ENCODE results near the gene GTPBP4. TPM values are rescaled to one million over a fixed set of nuclear protein-coding genes. Genes with fewer than 3 reads are reported as not detected.

GTPBP4 gene
- total and polyA plus RNA-seq, 4 experiments from 2014 or later, result 22.7 to 47.0 (median 35.7) TPM

DNA sequence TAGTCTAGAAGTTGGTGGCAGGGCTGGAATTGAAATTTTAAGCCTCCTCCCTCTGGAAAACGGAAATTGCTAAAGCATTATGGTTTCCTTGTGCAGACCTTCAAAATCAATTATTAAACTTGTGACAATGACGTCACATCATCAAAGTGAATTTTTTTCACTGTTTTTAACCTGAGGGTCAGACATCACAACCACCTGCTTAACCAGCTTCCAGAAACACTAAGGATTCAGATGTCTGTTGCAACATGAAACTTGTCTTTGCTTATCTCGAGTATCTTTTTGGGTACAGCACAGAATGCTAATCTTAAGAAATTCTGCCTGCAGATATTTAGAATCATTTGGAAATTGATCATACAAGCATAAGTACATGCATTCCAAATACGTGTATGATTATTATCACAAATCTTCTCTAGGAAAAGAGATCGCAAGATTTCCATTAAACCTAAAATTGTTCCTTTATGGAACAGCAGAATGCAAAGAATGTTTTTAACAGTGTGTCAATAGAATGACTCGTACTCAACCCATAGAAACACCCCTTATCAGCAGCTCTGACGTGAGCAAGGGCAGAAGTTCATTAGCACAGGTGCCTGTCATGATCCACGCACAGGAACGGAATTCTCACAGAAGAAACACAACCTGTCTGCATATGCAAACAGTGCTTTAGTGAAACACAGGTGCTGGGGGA is 4.1 kb upstream of the GTPBP4 start:
- peaks cover 12% of the 10 kb centered on the region for H3K4me1 ChIP-seq (ENCODE audit: insufficient read depth, low read length)
- Mint-ChIP-seq H3K4me1 (peaks cover 7 to 25% (median 13%) of the 10 kb centered on the region in 4 donors), H3K27me3 (no peaks in the 10 kb centered on the region), H3K27ac (no peak overlapping the region), H3K36me3 (peaks cover 7 to 13% of the 10 kb centered on the region in 2 donors), H3K9me3 (peaks cover 0 to 19% (median 14%) of the 10 kb centered on the region in 8 donors), H3K4me3 (no peak overlapping the region)
- ChIA-PET POLR2A (ENCODE audit: partially characterized antibody) (interaction anchor here (1.1 kb wide), 1 partner anchor 34 kb away, joined by 3 read pairs; no protein-coding TSS in a partner anchor), CTCF (ENCODE audit: partially characterized antibody) (no interaction called here)
- H3K27ac ChIP-seq (ENCODE audit: low read depth, low read length), result no peak overlapping the region
- H3K4me3 ChIP-seq (ENCODE audit: low read length in 2 of 2), result no peak overlapping the region
- H3K9me3 ChIP-seq (ENCODE audit: control insufficient read depth in 1 of 2, low read length in 2 of 2), result peaks cover 0 to 4% of the 10 kb centered on the region in 2 donors
- H3K36me3 ChIP-seq (ENCODE audit: insufficient read depth, low read length), result no peaks in the 10 kb centered on the region
- intact Hi-C loops (cut with micrococcal nuclease), result no loop called here
- no peaks in the 10 kb centered on the region for H3K27me3 ChIP-seq (ENCODE audit: insufficient read depth, low read length)
- no peak for DNase-seq

DNA sequence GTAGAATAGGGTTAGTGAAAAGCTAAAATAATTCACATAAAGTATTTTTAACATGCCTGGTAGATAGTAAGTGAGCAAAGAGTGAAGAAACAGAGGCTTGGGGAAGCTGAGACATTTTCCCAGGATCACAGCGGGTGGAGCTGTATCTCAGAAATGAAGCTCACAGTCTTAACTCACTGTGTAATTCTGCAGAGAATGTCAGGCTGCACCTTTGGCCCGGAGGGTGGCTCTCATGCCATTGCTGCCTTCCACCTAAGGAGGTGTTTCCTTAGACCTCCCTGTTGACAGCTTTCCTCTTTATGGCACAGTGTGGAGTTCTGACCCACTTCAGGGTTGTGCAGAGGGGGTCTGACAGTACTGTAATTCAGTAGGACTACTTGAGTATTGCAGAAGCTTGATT is 2.9 kb upstream of the GTPBP4 start:
- DNase-seq, result no peak
- no peaks in the 10 kb centered on the region for H3K36me3 ChIP-seq (ENCODE audit: insufficient read depth, low read length)
- POLR2A ChIA-PET (ENCODE audit: partially characterized antibody), result interaction anchor here (0.9 to 3.4 kb wide), 2 partner anchors 55 to 70 kb away, joined by 3 to 12 read pairs; partner anchors contain the start of genes LARP4B and WDR37
- H3K4me1 ChIP-seq (ENCODE audit: insufficient read depth, low read length), result peaks cover 25% of the 10 kb centered on the region
- Mint-ChIP-seq H3K36me3 (peaks cover 5 to 15% of the 10 kb centered on the region in 2 donors), H3K4me3 (no peak overlapping the region), H3K4me1 (peaks cover 15 to 37% (median 23%) of the 10 kb centered on the region in 4 donors), H3K27me3 (no peaks in the 10 kb centered on the region), H3K9me3 (peaks cover 0 to 10% (median 8%) of the 10 kb centered on the region in 8 donors), H3K27ac (no peak overlapping the region)
- H3K27me3 ChIP-seq (ENCODE audit: insufficient read depth, low read length), result no peaks in the 10 kb centered on the region
- no peak overlapping the region for H3K27ac ChIP-seq (ENCODE audit: low read depth, low read length)
- intact Hi-C loops (cut with micrococcal nuclease), result loop anchor here (5.0 kb wide), 1 partner anchor 118 kb away; no protein-coding TSS in a partner anchor
- no peaks in the 10 kb centered on the region for H3K9me3 ChIP-seq (ENCODE audit: control insufficient read depth in 1 of 2, low read length in 2 of 2)
- no peak overlapping the region for H3K4me3 ChIP-seq (ENCODE audit: low read length in 2 of 2)
- CTCF ChIA-PET (ENCODE audit: partially characterized antibody), result no interaction called here

DNA sequence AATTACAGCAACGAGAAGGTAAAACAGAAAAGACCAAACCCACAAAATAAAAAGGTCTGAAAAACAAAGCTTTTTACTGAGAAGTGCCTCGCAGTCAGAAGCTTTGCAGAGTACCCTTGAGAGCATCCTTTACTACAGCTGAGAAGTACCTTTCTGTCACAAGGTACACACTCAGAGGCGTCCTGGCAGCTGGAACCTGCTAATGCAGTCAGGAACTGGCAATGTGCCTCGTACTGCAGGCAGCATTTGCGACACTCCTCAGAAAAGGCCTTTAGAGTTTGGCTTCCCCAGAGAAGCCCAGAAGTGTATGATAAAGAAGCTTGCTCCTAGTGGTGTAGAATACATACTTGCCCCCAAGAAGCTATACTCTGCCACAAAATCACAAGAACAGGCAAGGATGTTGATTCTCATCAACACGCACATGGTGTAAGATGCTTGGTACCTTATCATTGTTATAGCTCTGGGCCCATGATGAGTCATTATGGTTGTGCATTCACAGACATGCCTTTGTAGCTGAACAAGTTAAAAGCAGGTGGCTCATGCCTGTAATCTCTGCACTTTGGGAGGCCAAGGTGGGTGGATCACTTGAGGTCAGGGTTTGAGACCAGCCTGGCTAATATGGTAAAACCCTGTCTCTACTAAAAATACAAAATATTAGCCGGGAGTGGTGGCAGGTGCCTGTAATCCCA is 2.0 kb upstream of the GTPBP4 start:
- Mint-ChIP-seq H3K9me3 (peaks cover 0 to 2% (median under 1%) of the 10 kb centered on the region in 8 donors), H3K27me3 (no peaks in the 10 kb centered on the region), H3K4me1 (peaks cover 22 to 45% (median 31%) of the 10 kb centered on the region in 4 donors), H3K4me3 (peak overlapping the region in 4 of 8 donors; percentile 6 to 95 (median 26)), H3K36me3 (peaks cover 0 to 16% of the 10 kb centered on the region in 2 donors), H3K27ac (peak overlapping the region in 2 of 7 donors; percentile 17 to 99)
- H3K4me1 ChIP-seq (ENCODE audit: insufficient read depth, low read length), result peaks cover 30% of the 10 kb centered on the region
- POLR2A ChIA-PET (ENCODE audit: partially characterized antibody), result interaction anchor here (0.9 to 3.4 kb wide), 3 partner anchors 55 to 83 kb away, joined by 3 to 12 read pairs (median 3); partner anchors contain the start of genes LARP4B and WDR37
- H3K9me3 ChIP-seq (ENCODE audit: control insufficient read depth in 1 of 2, low read length in 2 of 2), result no peaks in the 10 kb centered on the region
- no peaks in the 10 kb centered on the region for H3K36me3 ChIP-seq (ENCODE audit: insufficient read depth, low read length)
- intact Hi-C loops (cut with micrococcal nuclease), result loop anchor here (5.0 kb wide), 1 partner anchor 119 kb away; no protein-coding TSS in a partner anchor
- no peak overlapping the region for H3K4me3 ChIP-seq (ENCODE audit: low read length in 2 of 2)
- CTCF ChIA-PET (ENCODE audit: partially characterized antibody), result interaction anchor here (1.0 to 1.5 kb wide), 2 partner anchors 56 to 70 kb away, joined by 4 to 6 read pairs; partner anchors contain the start of gene WDR37
- no peak for DNase-seq
- H3K27me3 ChIP-seq (ENCODE audit: insufficient read depth, low read length), result no peaks in the 10 kb centered on the region
- H3K27ac ChIP-seq (ENCODE audit: low read depth, low read length), result no peak overlapping the region

DNA sequence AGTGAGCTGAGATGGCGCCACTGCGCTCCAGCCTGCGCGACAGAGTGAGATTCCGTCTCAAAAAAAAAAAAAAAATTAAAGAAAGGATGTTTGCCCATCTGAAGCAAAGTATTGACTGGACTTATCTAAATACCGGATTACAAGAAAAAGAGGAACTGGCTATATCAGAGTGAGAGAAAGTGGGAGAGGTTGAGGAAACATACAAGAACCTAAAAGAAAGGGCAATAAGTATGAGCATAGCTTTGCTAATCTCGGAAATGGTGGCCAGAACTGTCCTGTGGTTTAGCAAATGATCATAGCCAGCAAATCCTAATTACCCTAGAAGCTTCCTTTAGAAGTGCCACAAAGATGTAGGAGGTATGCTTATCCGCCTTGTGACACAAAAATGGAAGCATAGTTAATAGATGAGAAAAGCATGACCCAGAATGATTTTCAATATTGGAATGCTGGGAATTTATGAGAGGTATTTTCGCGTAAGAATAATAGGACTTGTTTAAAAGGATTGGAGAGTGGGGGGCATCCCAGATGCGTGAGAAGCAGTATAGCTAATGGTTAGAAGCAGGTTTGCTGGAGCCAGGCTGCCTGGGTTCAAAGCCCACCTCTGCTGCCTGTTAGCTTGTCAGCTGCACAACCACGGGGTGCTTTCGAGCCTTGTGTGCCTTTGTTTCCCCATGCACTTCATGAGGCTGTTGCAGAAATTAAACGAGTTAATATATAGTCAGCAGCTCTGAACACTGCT is 1.2 kb upstream of the GTPBP4 start:
- POLR2A ChIA-PET (ENCODE audit: partially characterized antibody), result interaction anchor here (0.9 to 3.4 kb wide), 3 partner anchors 56 to 82 kb away, joined by 3 to 12 read pairs (median 3); partner anchors contain the start of genes IDI1 and LARP4B
- Histone ChIP-seq H3K27me3 (ENCODE audit: insufficient read depth, low read length) (no peaks in the 10 kb centered on the region), H3K4me1 (ENCODE audit: insufficient read depth, low read length) (peaks cover 30% of the 10 kb centered on the region), H3K36me3 (ENCODE audit: insufficient read depth, low read length) (no peaks in the 10 kb centered on the region), H3K9me3 (ENCODE audit: control insufficient read depth in 1 of 2, low read length in 2 of 2) (no peaks in the 10 kb centered on the region), H3K27ac (ENCODE audit: low read depth, low read length) (peak overlapping the region; percentile 83), H3K4me3 (ENCODE audit: low read length in 2 of 2) (peak overlapping the region; percentile 17 to 95)
- Mint-ChIP-seq H3K27ac (peak overlapping the region; percentile 41 to 99 (median 97)), H3K4me1 (peaks cover 23 to 47% (median 33%) of the 10 kb centered on the region in 4 donors), H3K27me3 (no peaks in the 10 kb centered on the region), H3K4me3 (peak overlapping the region; percentile 91 to 99 (median 95)), H3K36me3 (peaks cover 0 to 16% of the 10 kb centered on the region in 2 donors), H3K9me3 (no peaks in the 10 kb centered on the region)
- intact Hi-C loops (cut with micrococcal nuclease), result loop anchor here (5.0 kb wide), 1 partner anchor 120 kb away; no protein-coding TSS in a partner anchor
- CTCF ChIA-PET (ENCODE audit: partially characterized antibody), result interaction anchor here (1.0 to 1.5 kb wide), 2 partner anchors 57 to 69 kb away, joined by 4 to 6 read pairs; partner anchors contain the start of gene WDR37
- no peak for DNase-seq

DNA sequence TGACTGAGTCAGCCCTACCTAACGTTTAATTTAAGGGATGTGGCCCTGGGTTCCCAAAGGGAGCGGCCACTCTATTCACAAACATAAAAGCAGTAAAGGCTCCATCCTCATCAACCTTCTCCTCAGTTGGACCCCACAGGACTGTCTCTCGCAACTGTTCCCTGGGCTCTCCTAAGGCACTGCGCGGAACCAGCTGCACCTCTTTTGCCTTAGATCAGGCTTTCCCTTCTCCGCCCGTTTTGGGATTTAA is 689 bp upstream of the GTPBP4 start:
- Mint-ChIP-seq H3K36me3 (peaks cover 0 to 19% of the 10 kb centered on the region in 2 donors), H3K4me3 (peak overlapping the region; percentile 91 to 99 (median 95)), H3K9me3 (no peaks in the 10 kb centered on the region), H3K27ac (peak overlapping the region; percentile 41 to 99 (median 98)), H3K4me1 (peaks cover 23 to 47% (median 33%) of the 10 kb centered on the region in 4 donors), H3K27me3 (no peaks in the 10 kb centered on the region)
- no peaks in the 10 kb centered on the region for H3K27me3 ChIP-seq (ENCODE audit: insufficient read depth, low read length)
- intact Hi-C loops (cut with micrococcal nuclease), result loop anchor here (5.0 kb wide), 1 partner anchor 120 kb away; no protein-coding TSS in a partner anchor
- peak overlapping the region; percentile 83 for H3K27ac ChIP-seq (ENCODE audit: low read depth, low read length)
- H3K9me3 ChIP-seq (ENCODE audit: control insufficient read depth in 1 of 2, low read length in 2 of 2), result no peaks in the 10 kb centered on the region
- ChIA-PET CTCF (ENCODE audit: partially characterized antibody) (interaction anchor here (1.5 kb wide), 1 partner anchor 57 kb away, joined by 6 read pairs; no protein-coding TSS in a partner anchor), POLR2A (ENCODE audit: partially characterized antibody) (interaction anchor here (0.9 to 3.4 kb wide), 2 partner anchors 57 to 61 kb away, joined by 3 to 12 read pairs; partner anchors contain the start of genes IDI1 and LARP4B)
- peaks cover 30% of the 10 kb centered on the region for H3K4me1 ChIP-seq (ENCODE audit: insufficient read depth, low read length)
- peak in 1 of 5 donors; percentile 5 for DNase-seq
- H3K4me3 ChIP-seq (ENCODE audit: low read length in 2 of 2), result peak overlapping the region; percentile 17 to 95
- H3K36me3 ChIP-seq (ENCODE audit: insufficient read depth, low read length), result peaks cover 3% of the 10 kb centered on the region

DNA sequence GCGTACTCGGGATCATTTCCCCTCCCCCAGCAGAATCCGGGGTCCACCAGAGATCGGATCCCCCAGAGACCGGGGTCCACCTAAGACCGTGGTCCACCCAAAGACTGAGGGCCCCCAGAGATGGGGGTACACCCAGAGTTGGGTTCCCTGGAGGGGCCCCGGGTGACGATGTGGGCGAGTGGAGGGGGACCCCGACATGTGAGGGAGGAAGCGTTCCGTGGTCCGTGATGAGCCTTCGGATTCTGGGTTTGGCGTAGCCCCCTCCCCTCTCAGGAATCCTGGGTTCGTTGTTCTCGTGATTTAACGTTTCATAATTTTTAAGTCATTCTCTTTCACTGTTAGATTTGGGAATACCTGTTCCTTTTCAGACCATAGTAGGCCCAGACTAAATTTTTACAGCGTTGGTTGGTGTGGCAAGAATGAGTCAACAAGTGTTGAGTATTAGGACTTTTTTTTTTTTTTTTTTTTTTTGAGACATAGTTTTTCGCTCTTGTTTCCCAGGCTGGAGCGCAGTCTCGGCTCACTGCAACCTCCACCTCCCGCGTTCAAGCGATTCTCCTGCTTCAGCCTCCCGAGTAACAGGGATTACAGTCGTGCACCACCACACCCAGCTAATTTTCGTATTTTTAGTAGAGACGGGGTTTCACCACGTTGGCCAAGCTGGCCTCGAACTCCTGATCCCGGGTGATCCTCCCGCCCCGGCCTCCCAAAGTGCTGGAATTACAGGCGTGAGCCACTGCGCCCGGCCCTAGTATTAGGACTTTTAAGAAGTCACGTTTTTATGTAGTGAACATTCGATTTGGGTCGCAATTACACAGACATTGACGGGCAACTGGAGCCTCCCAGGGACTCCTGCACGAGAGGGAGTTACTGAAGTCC is 672 bp downstream of the GTPBP4 start:
- ChIA-PET CTCF (ENCODE audit: partially characterized antibody) (interaction anchor here (1.0 to 1.8 kb wide), 3 partner anchors 11 to 86 kb away, joined by 3 to 5 read pairs (median 5); no protein-coding TSS in a partner anchor), POLR2A (ENCODE audit: partially characterized antibody) (interaction anchor here (0.7 to 3.4 kb wide), 8 partner anchors 45 to 660 kb away, joined by 3 to 12 read pairs (median 4); partner anchors contain the start of genes IDI1, LARP4B and WDR37)
- no peaks in the 10 kb centered on the region for H3K9me3 Mint-ChIP-seq
- peaks cover 0 to 32% of the 10 kb centered on the region in 2 donors for H3K36me3 Mint-ChIP-seq
- Histone ChIP-seq H3K9me3 (ENCODE audit: control insufficient read depth in 1 of 2, low read length in 2 of 2) (no peaks in the 10 kb centered on the region), H3K4me1 (ENCODE audit: insufficient read depth, low read length) (peaks cover 30% of the 10 kb centered on the region), H3K4me3 (ENCODE audit: low read length in 2 of 2) (peak overlapping the region; percentile 82 to 95), H3K27ac (ENCODE audit: low read depth, low read length) (peak overlapping the region; percentile 83), H3K27me3 (ENCODE audit: insufficient read depth, low read length) (no peaks in the 10 kb centered on the region), H3K36me3 (ENCODE audit: insufficient read depth, low read length) (peaks cover 17% of the 10 kb centered on the region)
- peak overlapping the region; percentile 91 to 99 (median 95) for H3K4me3 Mint-ChIP-seq
- peak overlapping the region; percentile 96 to 99 (median 98) for H3K27ac Mint-ChIP-seq
- intact Hi-C loops (cut with micrococcal nuclease), result loop anchor here (1.0 to 5.0 kb wide), 3 partner anchors 58 to 122 kb away; partner anchors contain the start of genes IDI1 and LARP4B
- DNase-seq, result peak in 1 of 5 donors; percentile 70
- H3K4me1 Mint-ChIP-seq, result peaks cover 23 to 47% (median 33%) of the 10 kb centered on the region in 4 donors
- H3K27me3 Mint-ChIP-seq, result no peaks in the 10 kb centered on the region

Measured in CD4-positive, alpha-beta memory T cell (primary cell).